ENCODE data around the gene FATE1. TPM values are rescaled to one million over a fixed set of nuclear protein-coding genes. Genes with fewer than 3 reads are reported as not detected.

FATE1 gene
- total RNA-seq, 1 experiment from 2014 or later = 0.45 TPM

DNA sequence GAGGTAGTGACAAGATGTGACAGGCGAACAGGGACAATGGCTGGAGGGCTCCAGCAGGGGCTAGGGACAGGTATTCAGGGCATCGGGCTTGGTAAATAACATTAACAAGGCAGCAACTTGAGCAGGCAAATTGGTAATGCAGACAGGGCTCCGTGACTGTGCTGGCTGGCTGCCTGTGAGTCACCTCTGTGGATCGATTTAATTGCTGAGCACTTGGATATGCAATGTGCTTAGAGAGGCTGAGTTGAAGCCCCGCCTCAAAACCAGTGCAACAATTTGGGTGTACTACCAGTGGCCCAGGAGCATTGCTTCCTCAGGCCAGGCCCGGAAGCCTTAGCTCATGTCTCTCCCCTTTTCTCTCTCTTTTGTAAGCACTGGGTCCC lies 38.2 kb downstream of the FATE1 start:
- H3K4me1 ChIP-seq (ENCODE audit: insufficient read depth, low read length, poor library complexity, severe bottlenecking) = no peaks in the 10 kb centered on the region
- H3K4me3 ChIP-seq (ENCODE audit: low read depth, low read length, poor library complexity, severe bottlenecking) = no peak overlapping the region
- POLR2A ChIA-PET (ENCODE audit: low non-redundant PET) = no interaction called here
- CTCF ChIA-PET = interaction anchor here (1.1 kb wide), 1 partner anchor 879 kb away, joined by 6 read pairs; no protein-coding TSS in a partner anchor
- intact Hi-C loops (cut with micrococcal nuclease; ENCODE audit: unreplicated experiment) = loop anchor here (5.0 to 10.0 kb wide), 2 partner anchors 1063 to 1171 kb away; no protein-coding TSS in a partner anchor
- H3K27me3 ChIP-seq (replicated peaks; ENCODE audit: insufficient read depth, low read depth, low read length, poor library complexity) = peaks cover under 1% of the 10 kb centered on the region
- H3K9me3 ChIP-seq (ENCODE audit: low read depth, low read length, poor library complexity, severe bottlenecking) = no peaks in the 10 kb centered on the region
- no peak overlapping the region for H3K27ac ChIP-seq (ENCODE audit: low read depth, low read length, poor library complexity, severe bottlenecking)
- BruUV-seq (replicated peaks) = no TSS peak
- no peak for TF ChIP-seq EZH2 (IDR thresholded peaks at IDR 0.05; ENCODE audit: borderline replicate concordance, low read depth, low read length, poor library complexity, severe bottlenecking)
- TF ChIP-seq, protein P1, sequence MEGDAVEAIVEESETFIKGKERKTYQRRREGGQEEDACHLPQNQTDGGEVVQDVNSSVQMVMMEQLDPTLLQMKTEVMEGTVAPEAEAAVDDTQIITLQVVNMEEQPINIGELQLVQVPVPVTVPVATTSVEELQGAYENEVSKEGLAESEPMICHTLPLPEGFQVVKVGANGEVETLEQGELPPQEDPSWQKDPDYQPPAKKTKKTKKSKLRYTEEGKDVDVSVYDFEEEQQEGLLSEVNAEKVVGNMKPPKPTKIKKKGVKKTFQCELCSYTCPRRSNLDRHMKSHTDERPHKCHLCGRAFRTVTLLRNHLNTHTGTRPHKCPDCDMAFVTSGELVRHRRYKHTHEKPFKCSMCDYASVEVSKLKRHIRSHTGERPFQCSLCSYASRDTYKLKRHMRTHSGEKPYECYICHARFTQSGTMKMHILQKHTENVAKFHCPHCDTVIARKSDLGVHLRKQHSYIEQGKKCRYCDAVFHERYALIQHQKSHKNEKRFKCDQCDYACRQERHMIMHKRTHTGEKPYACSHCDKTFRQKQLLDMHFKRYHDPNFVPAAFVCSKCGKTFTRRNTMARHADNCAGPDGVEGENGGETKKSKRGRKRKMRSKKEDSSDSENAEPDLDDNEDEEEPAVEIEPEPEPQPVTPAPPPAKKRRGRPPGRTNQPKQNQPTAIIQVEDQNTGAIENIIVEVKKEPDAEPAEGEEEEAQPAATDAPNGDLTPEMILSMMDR (conservative IDR thresholded peaks at IDR 0.05; ENCODE audit: low read depth, low read length) = no peak
- H3K36me3 ChIP-seq (ENCODE audit: insufficient read depth, low read length, poor library complexity, severe bottlenecking) = no peaks in the 10 kb centered on the region
- peak; percentile 4 for DNase-seq (ENCODE audit: low spot score)

DNA sequence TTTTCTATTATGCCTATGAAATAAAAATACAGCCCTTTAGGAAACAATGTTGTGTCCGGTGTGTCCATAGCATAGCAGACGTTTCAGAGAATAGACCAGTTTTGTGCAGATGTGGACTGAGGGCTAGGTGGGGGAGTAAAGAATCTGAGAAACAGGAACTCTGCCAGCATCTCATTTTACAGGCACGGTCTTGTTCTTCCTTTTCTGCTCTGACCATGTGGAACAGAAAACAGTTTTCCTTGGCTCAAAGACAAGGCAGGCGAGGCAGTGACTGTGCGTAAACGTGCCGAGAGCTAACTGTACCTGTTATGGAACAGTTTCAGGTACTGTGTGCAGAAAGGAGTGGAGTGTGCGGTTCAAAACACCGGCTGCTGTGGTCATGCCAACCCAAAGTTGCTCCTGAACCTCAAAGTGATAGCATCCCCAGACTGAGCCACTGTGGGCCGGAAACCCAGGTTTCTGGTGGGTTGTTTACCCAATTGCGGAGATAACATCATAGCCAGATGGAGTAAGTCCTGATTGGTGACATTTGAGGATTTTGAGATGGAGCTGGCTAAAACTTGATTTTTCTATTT lies 38.9 kb downstream of the FATE1 start:
- ChIA-PET CTCF (no interaction called here), POLR2A (ENCODE audit: low non-redundant PET) (no interaction called here)
- intact Hi-C loops (cut with micrococcal nuclease; ENCODE audit: unreplicated experiment) = loop anchor here (5.0 to 10.0 kb wide), 2 partner anchors 1063 to 1170 kb away; no protein-coding TSS in a partner anchor

DNA sequence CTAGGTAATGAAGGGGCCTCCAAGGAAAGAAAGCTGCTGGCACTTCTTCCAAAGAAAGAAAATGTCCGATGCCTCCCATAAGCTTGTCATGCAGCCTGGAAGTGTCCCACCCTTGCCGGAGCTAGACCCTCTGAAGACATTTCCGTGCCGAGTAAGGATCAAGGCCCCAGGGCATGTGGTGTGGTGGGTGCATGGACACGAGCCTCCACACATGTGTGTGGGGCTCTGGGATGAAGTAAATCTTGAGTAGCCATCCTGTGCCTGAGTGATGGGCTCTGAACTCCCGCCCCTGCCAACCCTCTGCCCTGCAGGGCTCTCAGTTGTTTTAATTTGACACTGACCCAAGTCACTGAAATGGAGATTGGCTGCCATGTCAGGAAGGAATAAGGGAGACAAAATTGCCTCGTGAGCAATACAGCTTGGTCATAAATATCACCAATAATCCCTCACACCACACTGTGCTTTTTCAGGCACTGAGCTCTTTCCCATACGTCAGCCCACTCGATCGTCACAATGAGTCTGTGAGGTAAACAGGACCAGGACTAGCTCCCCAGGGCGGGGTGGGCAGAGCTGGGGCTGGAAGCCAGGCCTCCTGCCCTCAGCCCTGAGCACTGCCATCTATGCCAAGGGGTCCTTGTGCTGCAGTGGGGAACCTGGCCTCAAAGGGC lies 43.3 kb downstream of the FATE1 start:
- ChIA-PET POLR2A (ENCODE audit: low non-redundant PET) (no interaction called here), CTCF (no interaction called here)
- H3K36me3 ChIP-seq (ENCODE audit: insufficient read depth, low read length, poor library complexity, severe bottlenecking) = no peaks in the 10 kb centered on the region
- TF ChIP-seq EZH2 (IDR thresholded peaks at IDR 0.05; ENCODE audit: borderline replicate concordance, low read depth, low read length, poor library complexity, severe bottlenecking) = no peak
- TF ChIP-seq, protein P1 (conservative IDR thresholded peaks at IDR 0.05; ENCODE audit: low read depth, low read length) = no peak
- intact Hi-C loops (cut with micrococcal nuclease; ENCODE audit: unreplicated experiment) = loop anchor here (10.0 kb wide), 1 partner anchor 1166 kb away; no protein-coding TSS in a partner anchor
- no peak for DNase-seq (ENCODE audit: low spot score)
- BruUV-seq (replicated peaks) = no TSS peak
- no peaks in the 10 kb centered on the region for H3K27me3 ChIP-seq (replicated peaks; ENCODE audit: insufficient read depth, low read depth, low read length, poor library complexity)
- H3K4me1 ChIP-seq (ENCODE audit: insufficient read depth, low read length, poor library complexity, severe bottlenecking) = no peaks in the 10 kb centered on the region
- H3K27ac ChIP-seq (ENCODE audit: low read depth, low read length, poor library complexity, severe bottlenecking) = no peak overlapping the region
- no peak overlapping the region for H3K4me3 ChIP-seq (ENCODE audit: low read depth, low read length, poor library complexity, severe bottlenecking)
- no peaks in the 10 kb centered on the region for H3K9me3 ChIP-seq (ENCODE audit: low read depth, low read length, poor library complexity, severe bottlenecking)

More for the DNA sequence above, 38.9 kb downstream of the FATE1 start:
- no peaks in the 10 kb centered on the region for H3K27me3 ChIP-seq (replicated peaks; ENCODE audit: insufficient read depth, low read depth, low read length, poor library complexity)
- BruUV-seq (replicated peaks) = no TSS peak
- DNase-seq (ENCODE audit: low spot score) = no peak
- no peak overlapping the region for H3K4me3 ChIP-seq (ENCODE audit: low read depth, low read length, poor library complexity, severe bottlenecking)
- H3K4me1 ChIP-seq (ENCODE audit: insufficient read depth, low read length, poor library complexity, severe bottlenecking) = no peaks in the 10 kb centered on the region
- no peak overlapping the region for H3K27ac ChIP-seq (ENCODE audit: low read depth, low read length, poor library complexity, severe bottlenecking)
- H3K36me3 ChIP-seq (ENCODE audit: insufficient read depth, low read length, poor library complexity, severe bottlenecking) = no peaks in the 10 kb centered on the region
- TF ChIP-seq EZH2 (IDR thresholded peaks at IDR 0.05; ENCODE audit: borderline replicate concordance, low read depth, low read length, poor library complexity, severe bottlenecking) = no peak
- no peaks in the 10 kb centered on the region for H3K9me3 ChIP-seq (ENCODE audit: low read depth, low read length, poor library complexity, severe bottlenecking)
